ENCODE data around the gene KDM6A.

KDM6A gene

DNA sequence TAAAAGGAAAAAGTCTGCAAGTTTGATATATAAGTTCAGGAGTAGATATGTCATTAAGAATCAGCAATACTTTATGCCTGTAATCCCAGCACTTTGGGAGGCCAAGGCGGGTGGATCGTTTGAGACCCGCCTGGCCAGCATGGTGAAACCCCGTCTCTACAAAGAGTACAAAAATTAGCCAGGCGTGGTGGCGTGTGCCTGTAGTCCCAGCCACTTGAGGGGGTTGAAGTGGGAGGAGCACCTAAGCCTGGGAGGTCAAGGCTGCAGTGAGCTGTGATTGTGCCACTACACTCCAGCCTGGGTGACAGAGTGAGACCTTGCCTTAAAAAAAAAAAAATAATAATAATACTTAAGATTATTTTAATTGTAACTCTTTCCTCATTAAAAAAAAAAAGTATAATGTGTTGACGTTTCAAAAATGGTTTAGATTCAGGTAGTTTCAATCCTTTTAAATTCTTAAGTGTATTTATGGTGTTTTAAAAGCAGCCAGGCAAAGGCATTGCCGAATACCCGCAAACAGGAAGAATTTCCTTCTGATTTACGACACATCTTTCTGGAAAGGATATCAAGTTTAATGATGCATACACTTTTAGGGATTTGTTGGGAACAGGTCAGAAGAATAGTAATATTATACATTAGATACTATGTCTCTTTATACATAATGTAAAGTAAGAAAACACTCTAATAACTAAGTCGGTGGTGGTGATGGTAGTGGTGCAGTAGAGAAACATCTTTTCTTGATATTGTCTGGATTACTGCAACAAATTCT lies 80.9 kb downstream of the KDM6A start:
- ATAC-seq, result no peak
- TF ChIP-seq TOX (CRISPR knock-in tag; IDR thresholded peaks at IDR 0.05; ENCODE audit: borderline replicate concordance) (no peak), TCF4 (CRISPR knock-in tag; IDR thresholded peaks at IDR 0.05; ENCODE audit: borderline replicate concordance) (no peak), ZNF8 (CRISPR knock-in tag; IDR thresholded peaks at IDR 0.05) (no peak), SNAI2 (CRISPR knock-in tag; IDR thresholded peaks at IDR 0.05) (no peak)
- TF ChIP-seq, protein P1, sequence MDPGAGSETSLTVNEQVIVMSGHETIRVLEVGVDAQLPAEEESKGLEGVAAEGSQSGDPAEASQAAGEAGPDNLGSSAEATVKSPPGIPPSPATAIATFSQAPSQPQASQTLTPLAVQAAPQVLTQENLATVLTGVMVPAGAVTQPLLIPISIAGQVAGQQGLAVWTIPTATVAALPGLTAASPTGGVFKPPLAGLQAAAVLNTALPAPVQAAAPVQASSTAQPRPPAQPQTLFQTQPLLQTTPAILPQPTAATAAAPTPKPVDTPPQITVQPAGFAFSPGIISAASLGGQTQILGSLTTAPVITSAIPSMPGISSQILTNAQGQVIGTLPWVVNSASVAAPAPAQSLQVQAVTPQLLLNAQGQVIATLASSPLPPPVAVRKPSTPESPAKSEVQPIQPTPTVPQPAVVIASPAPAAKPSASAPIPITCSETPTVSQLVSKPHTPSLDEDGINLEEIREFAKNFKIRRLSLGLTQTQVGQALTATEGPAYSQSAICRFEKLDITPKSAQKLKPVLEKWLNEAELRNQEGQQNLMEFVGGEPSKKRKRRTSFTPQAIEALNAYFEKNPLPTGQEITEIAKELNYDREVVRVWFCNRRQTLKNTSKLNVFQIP (CRISPR knock-in tag; IDR thresholded peaks at IDR 0.05; ENCODE audit: borderline replicate concordance, low read depth), result no peak

DNA sequence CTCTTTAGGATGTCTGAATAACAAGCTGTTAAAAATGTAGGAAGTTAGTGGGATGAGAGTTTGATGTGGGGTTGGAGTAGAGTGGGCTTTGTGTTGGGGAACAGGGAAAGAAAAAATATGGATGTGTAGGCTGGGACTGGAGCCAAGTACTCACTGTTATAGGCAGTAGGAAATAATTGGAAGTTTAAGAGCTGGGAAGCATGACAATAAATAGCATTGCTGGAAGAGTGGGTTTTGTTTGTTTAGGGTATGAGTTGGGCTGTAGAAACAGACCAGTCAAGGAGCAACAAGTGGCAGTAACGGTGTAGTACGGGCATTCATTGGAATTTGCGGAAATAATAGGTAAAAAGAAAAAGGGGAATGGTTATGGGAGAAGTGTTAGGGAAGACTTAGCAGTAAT lies 81.6 kb downstream of the KDM6A start:
- ATAC-seq, result no peak; the same call in 2 of the 3 replicates
- TF ChIP-seq RARB (CRISPR knock-in tag; IDR thresholded peaks at IDR 0.05) (no peak), ZC3H10 (CRISPR knock-in tag; IDR thresholded peaks at IDR 0.05) (no peak), TCF4 (CRISPR knock-in tag; IDR thresholded peaks at IDR 0.05; ENCODE audit: borderline replicate concordance) (no peak), ZFP30 (CRISPR knock-in tag; IDR thresholded peaks at IDR 0.05) (no peak), CSDC2 (CRISPR knock-in tag; IDR thresholded peaks at IDR 0.05) (no peak), ARNTL (CRISPR knock-in tag; IDR thresholded peaks at IDR 0.05; ENCODE audit: borderline replicate concordance, low read depth) (no peak), SNAI2 (CRISPR knock-in tag; IDR thresholded peaks at IDR 0.05) (no peak)
- TF ChIP-seq, protein P2, sequence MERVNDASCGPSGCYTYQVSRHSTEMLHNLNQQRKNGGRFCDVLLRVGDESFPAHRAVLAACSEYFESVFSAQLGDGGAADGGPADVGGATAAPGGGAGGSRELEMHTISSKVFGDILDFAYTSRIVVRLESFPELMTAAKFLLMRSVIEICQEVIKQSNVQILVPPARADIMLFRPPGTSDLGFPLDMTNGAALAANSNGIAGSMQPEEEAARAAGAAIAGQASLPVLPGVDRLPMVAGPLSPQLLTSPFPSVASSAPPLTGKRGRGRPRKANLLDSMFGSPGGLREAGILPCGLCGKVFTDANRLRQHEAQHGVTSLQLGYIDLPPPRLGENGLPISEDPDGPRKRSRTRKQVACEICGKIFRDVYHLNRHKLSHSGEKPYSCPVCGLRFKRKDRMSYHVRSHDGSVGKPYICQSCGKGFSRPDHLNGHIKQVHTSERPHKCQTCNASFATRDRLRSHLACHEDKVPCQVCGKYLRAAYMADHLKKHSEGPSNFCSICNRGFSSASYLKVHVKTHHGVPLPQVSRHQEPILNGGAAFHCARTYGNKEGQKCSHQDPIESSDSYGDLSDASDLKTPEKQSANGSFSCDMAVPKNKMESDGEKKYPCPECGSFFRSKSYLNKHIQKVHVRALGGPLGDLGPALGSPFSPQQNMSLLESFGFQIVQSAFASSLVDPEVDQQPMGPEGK (CRISPR knock-in tag; IDR thresholded peaks at IDR 0.05; ENCODE audit: borderline replicate concordance), result no peak
- TF ChIP-seq, protein P3, sequence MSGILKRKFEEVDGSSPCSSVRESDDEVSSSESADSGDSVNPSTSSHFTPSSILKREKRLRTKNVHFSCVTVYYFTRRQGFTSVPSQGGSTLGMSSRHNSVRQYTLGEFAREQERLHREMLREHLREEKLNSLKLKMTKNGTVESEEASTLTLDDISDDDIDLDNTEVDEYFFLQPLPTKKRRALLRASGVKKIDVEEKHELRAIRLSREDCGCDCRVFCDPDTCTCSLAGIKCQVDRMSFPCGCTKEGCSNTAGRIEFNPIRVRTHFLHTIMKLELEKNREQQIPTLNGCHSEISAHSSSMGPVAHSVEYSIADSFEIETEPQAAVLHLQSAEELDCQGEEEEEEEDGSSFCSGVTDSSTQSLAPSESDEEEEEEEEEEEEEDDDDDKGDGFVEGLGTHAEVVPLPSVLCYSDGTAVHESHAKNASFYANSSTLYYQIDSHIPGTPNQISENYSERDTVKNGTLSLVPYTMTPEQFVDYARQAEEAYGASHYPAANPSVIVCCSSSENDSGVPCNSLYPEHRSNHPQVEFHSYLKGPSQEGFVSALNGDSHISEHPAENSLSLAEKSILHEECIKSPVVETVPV (CRISPR knock-in tag; IDR thresholded peaks at IDR 0.05), result no peak
- TF ChIP-seq, protein P4, sequence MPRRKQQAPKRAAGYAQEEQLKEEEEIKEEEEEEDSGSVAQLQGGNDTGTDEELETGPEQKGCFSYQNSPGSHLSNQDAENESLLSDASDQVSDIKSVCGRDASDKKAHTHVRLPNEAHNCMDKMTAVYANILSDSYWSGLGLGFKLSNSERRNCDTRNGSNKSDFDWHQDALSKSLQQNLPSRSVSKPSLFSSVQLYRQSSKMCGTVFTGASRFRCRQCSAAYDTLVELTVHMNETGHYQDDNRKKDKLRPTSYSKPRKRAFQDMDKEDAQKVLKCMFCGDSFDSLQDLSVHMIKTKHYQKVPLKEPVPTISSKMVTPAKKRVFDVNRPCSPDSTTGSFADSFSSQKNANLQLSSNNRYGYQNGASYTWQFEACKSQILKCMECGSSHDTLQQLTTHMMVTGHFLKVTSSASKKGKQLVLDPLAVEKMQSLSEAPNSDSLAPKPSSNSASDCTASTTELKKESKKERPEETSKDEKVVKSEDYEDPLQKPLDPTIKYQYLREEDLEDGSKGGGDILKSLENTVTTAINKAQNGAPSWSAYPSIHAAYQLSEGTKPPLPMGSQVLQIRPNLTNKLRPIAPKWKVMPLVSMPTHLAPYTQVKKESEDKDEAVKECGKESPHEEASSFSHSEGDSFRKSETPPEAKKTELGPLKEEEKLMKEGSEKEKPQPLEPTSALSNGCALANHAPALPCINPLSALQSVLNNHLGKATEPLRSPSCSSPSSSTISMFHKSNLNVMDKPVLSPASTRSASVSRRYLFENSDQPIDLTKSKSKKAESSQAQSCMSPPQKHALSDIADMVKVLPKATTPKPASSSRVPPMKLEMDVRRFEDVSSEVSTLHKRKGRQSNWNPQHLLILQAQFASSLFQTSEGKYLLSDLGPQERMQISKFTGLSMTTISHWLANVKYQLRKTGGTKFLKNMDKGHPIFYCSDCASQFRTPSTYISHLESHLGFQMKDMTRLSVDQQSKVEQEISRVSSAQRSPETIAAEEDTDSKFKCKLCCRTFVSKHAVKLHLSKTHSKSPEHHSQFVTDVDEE (CRISPR knock-in tag; IDR thresholded peaks at IDR 0.05), result no peak

DNA sequence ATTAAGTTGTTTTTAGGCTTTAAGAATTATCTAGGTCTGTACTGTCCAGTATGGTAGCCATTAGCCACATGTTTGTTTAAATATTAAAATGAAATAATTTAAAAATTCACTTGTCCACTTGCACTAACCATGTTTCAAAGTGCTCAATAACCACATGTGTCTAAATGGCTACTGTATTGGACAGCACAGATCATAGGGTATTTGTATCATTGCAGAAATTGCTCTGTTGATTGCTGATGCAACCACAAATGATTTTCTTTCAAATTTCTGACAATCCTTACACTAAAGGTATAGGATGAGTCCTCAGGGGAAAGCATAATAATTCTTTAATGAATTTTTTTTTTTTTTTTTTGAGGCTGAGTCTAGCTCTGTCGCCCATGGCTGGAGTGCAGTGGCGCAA lies 84.9 kb downstream of the KDM6A start:
- TF ChIP-seq, protein P1 (CRISPR knock-in tag; IDR thresholded peaks at IDR 0.05; ENCODE audit: borderline replicate concordance, low read depth), result no peak
- no peak for TF ChIP-seq PPARA (CRISPR knock-in tag; IDR thresholded peaks at IDR 0.05; ENCODE audit: borderline replicate concordance)
- TF ChIP-seq ARNTL (CRISPR knock-in tag; IDR thresholded peaks at IDR 0.05; ENCODE audit: borderline replicate concordance, low read depth), result no peak
- no peak for TF ChIP-seq TCF4 (CRISPR knock-in tag; IDR thresholded peaks at IDR 0.05; ENCODE audit: borderline replicate concordance)
- TF ChIP-seq SNAI2 (CRISPR knock-in tag; IDR thresholded peaks at IDR 0.05), result no peak
- no peak for ATAC-seq

DNA sequence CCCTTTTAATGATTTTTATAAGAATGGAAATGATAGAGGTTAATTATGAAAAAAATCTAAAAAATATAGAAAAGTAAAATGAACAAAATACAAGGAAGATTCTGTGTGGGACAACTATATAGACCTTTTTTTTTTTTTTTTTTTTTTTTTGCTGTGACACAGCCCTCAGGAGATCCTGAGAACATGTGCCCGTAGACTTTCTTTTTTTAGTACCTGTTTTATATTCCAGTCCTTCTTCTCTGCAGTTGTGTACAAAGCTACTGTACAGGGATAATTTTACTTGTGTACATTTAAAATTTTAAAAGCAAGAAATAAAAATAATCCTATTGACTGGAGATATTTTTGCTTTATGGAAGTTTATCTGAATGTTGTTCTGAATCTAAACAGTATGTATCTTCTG lies 85.5 kb downstream of the KDM6A start:
- no peak for ATAC-seq
- TF ChIP-seq ZC3H10 (CRISPR knock-in tag; IDR thresholded peaks at IDR 0.05) (no peak), ESRRG (CRISPR knock-in tag; IDR thresholded peaks at IDR 0.05) (no peak), OSR1 (CRISPR knock-in tag; IDR thresholded peaks at IDR 0.05) (no peak), TCF4 (CRISPR knock-in tag; IDR thresholded peaks at IDR 0.05; ENCODE audit: borderline replicate concordance) (no peak), BACH2 (CRISPR knock-in tag; IDR thresholded peaks at IDR 0.05; ENCODE audit: borderline replicate concordance) (no peak), RARB (CRISPR knock-in tag; IDR thresholded peaks at IDR 0.05) (no peak), ZNF565 (CRISPR knock-in tag; conservative IDR thresholded peaks at IDR 0.05; ENCODE audit: low read depth) (no peak)
- TF ChIP-seq, protein P4 (CRISPR knock-in tag; IDR thresholded peaks at IDR 0.05), result no peak
- TF ChIP-seq, protein P1 (CRISPR knock-in tag; IDR thresholded peaks at IDR 0.05; ENCODE audit: borderline replicate concordance, low read depth), result no peak

Measured in SK-N-SH treated with all-trans-retinoic acid at 6 μM for 48 hours (cell line).